Bone marrow (tissue), 2 donors: ENCODE data around the gene STPG3.

Source experiments
- DNase-seq, 2 donors: peaks; one replicate each; lab custom pipeline; 2025; lab: John Stamatoyannopoulos, UW

The STPG3 gene

GRCh38 chr9:137279741-137280473 is 28.8 kb downstream of the STPG3 start:
- no peak for DNase-seq

GRCh38 chr9:137280474-137281344 is 29.6 kb downstream of the STPG3 start:
- DNase-seq: no peak

- DNase-seq: no peak
Observed at GRCh38 chr9:137281345-137282116, 30.4 kb downstream of the STPG3 start.

GRCh38 chr9:137286975-137287383 is 35.9 kb downstream of the STPG3 start:
- peak in 1 of 2 donors; percentile 17 for DNase-seq

- DNase-seq: no peak
Observed at GRCh38 chr9:137293094-137293481, 42.0 kb downstream of the STPG3 start.

- DNase-seq: no peak
Observed at GRCh38 chr9:137293482-137294090, 42.5 kb downstream of the STPG3 start.

GRCh38 chr9:137294091-137294680 is 43.1 kb downstream of the STPG3 start:
- no peak for DNase-seq

GRCh38 chr9:137294681-137295237 is 43.7 kb downstream of the STPG3 start:
- DNase-seq: no peak

GRCh38 chr9:137295238-137295811 is 44.2 kb downstream of the STPG3 start:
- DNase-seq: no peak

- no peak for DNase-seq
Observed at GRCh38 chr9:137295849-137296669, 45.0 kb downstream of the STPG3 start.

GRCh38 chr9:137296670-137297664 is 45.9 kb downstream of the STPG3 start:
- no peak for DNase-seq

GRCh38 chr9:137297966-137298365 is 46.9 kb downstream of the STPG3 start:
- no peak for DNase-seq

GRCh38 chr9:137298401-137299202 is 47.5 kb downstream of the STPG3 start:
- DNase-seq: no peak

GRCh38 chr9:137299203-137299565 is 48.1 kb downstream of the STPG3 start:
- no peak for DNase-seq

GRCh38 chr9:137299938-137300337 is 48.9 kb downstream of the STPG3 start:
- DNase-seq: no peak

- DNase-seq: no peak
Observed at GRCh38 chr9:137300567-137301080, 49.5 kb downstream of the STPG3 start.

GRCh38 chr9:137301081-137301947 is 50.2 kb downstream of the STPG3 start:
- DNase-seq: no peak
